Transverse colon (tissue), 4 donors: ENCODE data around the gene CD52. TPM values are rescaled to one million over a fixed set of nuclear protein-coding genes. Genes with fewer than 3 reads are reported as not detected.
"Not testable (repeated sequence)": the region's sequence is repeated elsewhere in the genome, so short reads cannot be mapped to it uniquely, and the experiment has no call there.

Experiments used
- DNase-seq: peaks from one replicate; pipeline ENCODE4 v3.0.0-alpha.2; 2019
- H3K27ac ChIP-seq, 4 donors: fragments of 200-600 bp; sonication (generic); 2 replicates each; pipeline ENCODE4 v1.5.1; 2016 to 2018; ENCODE audit warnings: inconsistent platforms in 4 of 4
- H3K27me3 ChIP-seq: fragments of 200-600 bp; sonication (generic); 2 replicates; pipeline ENCODE4 v1.5.1; 2017; ENCODE audit warnings: inconsistent platforms
- H3K36me3 ChIP-seq, 4 donors: fragments of 200-600 bp; sonication (generic); 2 replicates each; pipeline ENCODE4 v1.5.1; 2017 to 2019; ENCODE audit warnings: inconsistent platforms in 4 of 4
- H3K4me1 ChIP-seq, 4 donors: fragments of 200-600 bp; sonication (generic); 2 replicates each; pipeline ENCODE4 v1.5.1; 2017 to 2020; ENCODE audit warnings: inconsistent platforms in 4 of 4
- H3K4me3 ChIP-seq, 4 donors: fragments of 200-600 bp; sonication (generic); 1 replicate in 1 of 4; 2 replicates in 3 of 4; pipeline versions ENCODE4 v1.5.1 to v1.6.1; 2017 to 2019; ENCODE audit warnings: inconsistent platforms in 4 of 4
- H3K9me3 ChIP-seq, 2 donors: fragments of 200-600 bp; sonication (generic); 2 replicates each; pipeline ENCODE4 v1.5.1; 2017 to 2019; ENCODE audit warnings: inconsistent platforms in 2 of 2
- CTCF ChIP-seq, 5 experiments: fragments of 200-600 bp in 3 of 5; fragments of 450-650 bp in 2 of 5; sonication (generic) in 3 of 5; IDR thresholded peaks; 1 replicate in 2 of 5; 2 replicates in 3 of 5; pipeline ENCODE4 v1.5.1; 2016 to 2017; ENCODE audit warnings: antibody characterized with exemption in 5 of 5, inconsistent platforms in 3 of 5, mild to moderate bottlenecking in 2 of 5, moderate library complexity in 1 of 5
- EP300 ChIP-seq: sonication (generic); formaldehyde crosslinking; IDR thresholded peaks from one replicate; pipeline ENCODE4 v1.6.1; 2017; ENCODE audit warnings: antibody characterized with exemption, low read depth
- POLR2A ChIP-seq: fragments of 450-650 bp; IDR thresholded peaks from one replicate; pipeline ENCODE4 v1.6.1; 2016; ENCODE audit warnings: antibody characterized with exemption, mild to moderate bottlenecking, moderate library complexity
- POLR2AphosphoS5 ChIP-seq, 3 donors: sonication (generic); formaldehyde crosslinking; IDR thresholded peaks; one replicate each; pipeline ENCODE4 v1.6.1; 2016; ENCODE audit warnings: antibody characterized with exemption in 3 of 3
- WGBS, 2 donors: methylation state at CpG; one replicate each; pipeline ENCODE4 v1.1.5; 2018; ENCODE audit warnings: low coverage in 1 of 2; 5-methylcytosine and 5-hydroxymethylcytosine counted together
- in situ Hi-C, 4 donors: fragments of 200-750 bp; cut with MboI; loops; one replicate each; pipeline versions ENCODE4 v1.15.0 to v1.15.1; 2017; ENCODE audit warnings: low sequenced_read_pairs in 3 of 4, low pct_ligation_motif_present in 1 of 4, low pct_unique_long_range_greater_than_20kb in 1 of 4
- intact Hi-C: fragments of 100-400 bp; cut with DNase I; formaldehyde crosslinking; loops from one replicate; pipeline ENCODE4 v1.15.1; 2023; ENCODE audit warnings: low total_unique reads
- total RNA-seq, 4 donors: library from RNA; depleted of rRNA; stranded (reverse); fragments of >200 nt; gene quantifications; one replicate each; pipeline ENCODE4 v1.1.0, GENCODE V29; 2016

CD52 gene
- total RNA-seq, 4 donors from 2014 or later, result 5.3 to 56.1 (median 21.1) TPM; not detected in 1

- Histone ChIP-seq H3K4me3 (no peak overlapping the region), H3K27ac (peak overlapping the region; percentile 65 to 98 (median 86)), H3K9me3 (no peaks in the 10 kb centered on the region), H3K36me3 (no peaks in the 10 kb centered on the region), H3K4me1 (peaks cover 0 to 43% (median 19%) of the 10 kb centered on the region in 4 donors), H3K27me3 (no peaks in the 10 kb centered on the region)
- in situ Hi-C loops (no loop called here), intact Hi-C loops (no loop called here)
- WGBS, 2 donors, result 78% methylated on average over 11 of the region's 11 CpGs; no CpG with 5 or more reads in 1 of the 2 donors
- no peak for DNase-seq
- no peak for TF ChIP-seq POLR2A
- no peak for TF ChIP-seq POLR2AphosphoS5 (IDR thresholded peaks at IDR 0.05)
- no peak for TF ChIP-seq CTCF (IDR thresholded peaks at IDR 0.05)
- TF ChIP-seq EP300, result no peak
Measured at GRCh38 chr1:26290882-26291261, 26.9 kb upstream of the CD52 start.

DNA sequence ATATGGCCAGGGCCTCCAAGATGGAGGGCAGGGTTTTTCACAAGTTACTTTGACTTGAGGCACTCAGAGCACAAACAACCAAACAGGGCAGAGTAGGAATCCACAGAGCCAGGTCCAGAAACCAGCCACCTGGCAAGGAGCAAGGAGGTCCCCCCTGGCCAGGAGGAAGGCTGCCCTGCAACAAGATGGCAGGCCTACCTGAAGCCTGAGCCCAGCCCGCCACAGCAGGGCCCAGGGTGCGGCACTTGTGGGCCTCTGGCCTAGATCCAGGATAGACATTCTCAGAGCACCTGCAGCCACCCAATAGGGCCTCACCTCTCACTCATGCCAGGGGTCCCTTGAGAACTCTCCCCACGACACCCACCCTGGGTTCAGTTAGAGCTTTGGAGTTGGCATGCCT lies 26.3 kb upstream of the CD52 start:
- Histone ChIP-seq H3K4me3 (no peak overlapping the region), H3K9me3 (no peaks in the 10 kb centered on the region), H3K27ac (peak overlapping the region; percentile 4 to 96 (median 71)), H3K27me3 (no peaks in the 10 kb centered on the region), H3K36me3 (no peaks in the 10 kb centered on the region), H3K4me1 (peaks cover 0 to 38% (median 19%) of the 10 kb centered on the region in 4 donors)
- no peak for TF ChIP-seq EP300
- TF ChIP-seq POLR2AphosphoS5 (IDR thresholded peaks at IDR 0.05), result no peak
- TF ChIP-seq POLR2A, result no peak
- no peak for TF ChIP-seq CTCF (IDR thresholded peaks at IDR 0.05)
- no peak for DNase-seq
- in situ Hi-C loops, result no loop called here
- intact Hi-C loops, result no loop called here
- 94% methylated on average over 3 of the region's 3 CpGs; no CpG with 5 or more reads in 1 of the 2 donors for WGBS, 2 donors

DNA sequence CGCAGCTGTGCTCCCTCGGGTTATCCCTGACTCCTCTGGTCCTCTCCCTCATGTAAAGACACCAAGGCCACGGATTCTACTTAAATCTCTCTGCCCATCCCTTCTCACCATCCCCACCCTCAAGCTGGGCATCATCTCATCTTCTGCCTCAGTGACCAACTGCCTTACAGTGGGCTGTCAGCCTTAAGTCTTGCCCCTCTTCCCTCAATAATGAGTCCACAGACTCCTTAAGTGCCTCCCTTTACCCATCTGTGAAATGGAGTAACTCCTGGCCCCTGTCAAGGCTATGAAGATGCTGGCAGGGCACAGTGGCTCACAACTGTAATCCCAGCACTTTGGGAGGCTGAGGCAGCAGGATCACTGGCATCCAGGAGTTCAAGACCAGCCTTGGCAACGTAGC lies 25.8 kb upstream of the CD52 start:
- no peaks in the 10 kb centered on the region for H3K9me3 ChIP-seq
- TF ChIP-seq POLR2A, result no peak
- TF ChIP-seq CTCF (IDR thresholded peaks at IDR 0.05), result no peak
- no peak for TF ChIP-seq POLR2AphosphoS5 (IDR thresholded peaks at IDR 0.05)
- no peak for TF ChIP-seq EP300
- WGBS, 2 donors, result 83 to 86% methylated on average over 3 to 4 of the region's 4 CpGs
- intact Hi-C loops, result no loop called here
- H3K36me3 ChIP-seq, result no peaks in the 10 kb centered on the region
- H3K4me1 ChIP-seq, result peaks cover 0 to 33% (median 19%) of the 10 kb centered on the region in 4 donors
- no peak overlapping the region for H3K4me3 ChIP-seq
- in situ Hi-C loops, result no loop called here
- DNase-seq, result no peak
- peak overlapping the region in 2 of 4 donors; percentile 4 to 65 for H3K27ac ChIP-seq
- H3K27me3 ChIP-seq, result no peaks in the 10 kb centered on the region

GRCh38 chr1:26292735-26293134 lies 25.0 kb upstream of the CD52 start:
- WGBS, 2 donors, result 93 to 100% methylated on average over 2 to 5 of the region's 5 CpGs
- H3K27me3 ChIP-seq, intact Hi-C loops, H3K4me3 ChIP-seq, in situ Hi-C loops, H3K9me3 ChIP-seq, H3K27ac ChIP-seq, H3K36me3 ChIP-seq, DNase-seq: not testable (repeated sequence)
- peaks cover 0 to 30% (median 19%) of the 10 kb centered on the region in 4 donors for H3K4me1 ChIP-seq

- TF ChIP-seq POLR2A (no peak), POLR2AphosphoS5 (IDR thresholded peaks at IDR 0.05) (no peak), CTCF (IDR thresholded peaks at IDR 0.05) (no peak)
- intact Hi-C loops, result no loop called here
- no peaks in the 10 kb centered on the region for H3K36me3 ChIP-seq
Measured at GRCh38 chr1:26293911-26294463, 23.8 kb upstream of the CD52 start.

More at GRCh38 chr1:26293911-26294463, 23.8 kb upstream of the CD52 start:
- Histone ChIP-seq H3K27ac (no peak overlapping the region), H3K4me3 (no peak overlapping the region), H3K27me3 (no peaks in the 10 kb centered on the region), H3K4me1 (peaks cover 0 to 18% (median 9%) of the 10 kb centered on the region in 4 donors), H3K9me3 (no peaks in the 10 kb centered on the region)
- in situ Hi-C loops, result no loop called here
- no peak for DNase-seq
- 83% methylated on average over 11 of the region's 11 CpGs; no CpG with 5 or more reads in 1 of the 2 donors for WGBS, 2 donors
